GM19193 (cell line): ENCODE results near the gene MAGEB4.

Source experiments
- POLR2A ChIP-seq: IDR thresholded peaks from 4 replicates; pipeline ENCODE4 v1.6.1; 2011; ENCODE audit not compliant: insufficient read depth, insufficient read length; ENCODE audit errors: extremely low read depth

The MAGEB4 gene, protein sequence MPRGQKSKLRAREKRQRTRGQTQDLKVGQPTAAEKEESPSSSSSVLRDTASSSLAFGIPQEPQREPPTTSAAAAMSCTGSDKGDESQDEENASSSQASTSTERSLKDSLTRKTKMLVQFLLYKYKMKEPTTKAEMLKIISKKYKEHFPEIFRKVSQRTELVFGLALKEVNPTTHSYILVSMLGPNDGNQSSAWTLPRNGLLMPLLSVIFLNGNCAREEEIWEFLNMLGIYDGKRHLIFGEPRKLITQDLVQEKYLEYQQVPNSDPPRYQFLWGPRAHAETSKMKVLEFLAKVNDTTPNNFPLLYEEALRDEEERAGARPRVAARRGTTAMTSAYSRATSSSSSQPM

DNA sequence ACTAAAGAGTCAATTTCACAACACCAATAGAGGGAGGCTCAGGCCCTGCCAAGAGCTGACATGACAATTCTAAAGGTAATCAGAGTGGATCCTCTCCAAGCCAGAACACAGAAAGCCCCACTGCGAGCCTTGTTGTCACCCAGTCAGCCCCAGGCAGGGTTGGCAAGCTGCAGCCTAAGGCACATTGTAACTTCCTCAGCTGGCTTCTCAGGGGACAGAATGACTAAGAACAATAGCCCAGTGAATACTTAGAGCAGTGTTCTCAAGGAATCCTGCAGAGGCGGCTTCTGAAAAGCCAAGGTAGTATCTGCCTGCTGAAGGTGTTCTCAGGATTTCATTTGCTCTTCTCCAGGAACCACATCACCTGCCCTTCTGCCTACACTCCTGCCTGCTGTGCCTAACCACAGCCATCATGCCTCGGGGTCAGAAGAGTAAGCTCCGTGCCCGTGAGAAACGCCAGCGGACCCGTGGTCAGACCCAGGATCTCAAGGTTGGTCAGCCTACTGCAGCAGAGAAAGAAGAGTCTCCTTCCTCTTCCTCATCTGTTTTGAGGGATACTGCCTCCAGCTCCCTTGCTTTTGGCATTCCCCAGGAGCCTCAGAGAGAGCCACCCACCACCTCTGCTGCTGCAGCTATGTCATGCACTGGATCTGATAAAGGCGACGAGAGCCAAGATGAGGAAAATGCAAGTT is at the start of gene MAGEB4:
MAGEB4 (plus strand) TSS at position 277 of the 692 bp plus-strand sequence; CDS start at position 413, 136 bp downstream.
- TF ChIP-seq POLR2A: no peak

DNA sequence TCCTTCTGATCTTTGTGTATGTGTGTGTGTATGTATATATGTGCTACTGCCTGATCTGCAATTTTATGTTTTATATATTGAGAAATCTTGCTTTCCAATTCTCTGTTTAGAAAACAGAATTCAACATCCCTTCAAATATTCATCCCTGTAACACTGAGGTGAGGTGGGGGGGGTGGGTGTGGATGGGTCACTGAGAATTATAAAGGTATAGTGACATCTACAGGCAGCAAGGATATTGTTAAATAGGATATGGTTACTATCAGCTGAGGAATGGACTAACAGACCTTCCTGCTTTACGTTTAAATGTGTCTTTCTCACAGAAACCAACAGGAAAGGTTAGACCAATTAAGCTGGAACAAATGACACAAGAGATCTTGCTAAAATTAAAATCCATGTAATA is 45.5 kb upstream of the MAGEB4 start:
- no peak for TF ChIP-seq POLR2A

DNA sequence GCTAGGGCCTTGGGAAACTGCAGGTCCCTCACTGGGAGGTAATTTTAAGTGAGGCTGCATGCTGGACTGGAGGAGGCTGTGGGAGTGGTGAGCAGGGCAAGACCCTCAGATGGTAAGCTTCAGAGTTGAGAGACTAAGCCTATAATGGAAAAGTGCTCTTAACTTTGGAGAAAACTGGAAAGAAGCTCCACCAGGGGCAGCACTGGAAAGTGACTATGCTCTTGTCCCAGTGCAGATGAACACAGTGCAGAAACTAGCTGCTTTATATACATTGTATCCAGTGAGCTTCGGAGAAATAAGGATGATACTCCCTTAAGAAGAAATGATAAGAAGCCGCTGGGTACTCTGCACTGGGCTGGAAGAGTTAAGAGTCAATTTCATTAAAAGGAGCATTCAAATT is 29.6 kb upstream of the MAGEB4 start:
- no peak for TF ChIP-seq POLR2A

DNA sequence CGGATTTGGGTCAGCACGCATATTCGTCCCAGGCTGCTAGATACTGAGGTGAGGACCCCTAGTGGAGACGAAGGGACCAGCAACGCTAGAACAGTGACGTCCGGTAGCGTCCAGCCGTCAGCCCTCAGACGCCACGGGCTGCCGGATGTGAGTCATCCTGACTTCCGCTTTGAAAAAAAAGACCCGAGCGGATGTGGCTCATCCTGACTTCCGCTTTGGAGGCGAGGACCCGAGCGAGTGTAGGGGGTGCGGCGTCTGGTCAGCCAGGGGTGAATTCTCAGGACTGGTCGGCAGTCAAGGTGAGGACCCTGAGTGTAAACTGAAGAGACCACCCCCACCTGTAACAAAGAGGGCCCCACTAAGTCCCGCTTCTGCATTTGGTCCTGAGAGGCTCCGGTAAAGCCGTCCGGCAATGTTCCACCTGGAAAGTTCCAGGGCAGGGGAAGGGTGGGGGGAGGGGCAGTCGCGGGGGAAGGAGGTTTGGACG is 26.4 kb upstream of the MAGEB4 start, which contains the start of gene MAGEB2:
MAGEB2 (plus strand) TSS at position 207 of the 487 bp plus-strand sequence. CDS start 3,018 bp downstream, outside the sequence.
- TF ChIP-seq POLR2A: no peak

DNA sequence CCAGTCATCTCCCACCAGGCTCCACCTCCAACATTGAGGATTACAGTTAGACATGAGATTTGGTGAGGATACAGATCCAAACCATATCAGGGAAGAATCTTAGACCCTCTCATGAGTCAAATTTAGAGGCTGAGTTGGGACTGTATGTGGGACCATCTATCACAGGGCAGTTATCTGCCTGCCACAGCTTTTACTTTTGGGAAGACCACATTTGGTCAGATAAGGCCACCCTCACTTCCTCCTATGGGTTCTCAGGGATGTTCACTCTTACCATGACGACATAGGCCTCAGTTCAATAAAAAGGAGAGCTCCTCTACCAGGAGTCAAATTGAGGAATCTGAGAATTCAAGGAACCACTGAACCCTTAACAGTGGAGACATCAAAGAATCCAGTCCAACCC is 24.3 kb upstream of the MAGEB4 start:
- TF ChIP-seq POLR2A: no peak

DNA sequence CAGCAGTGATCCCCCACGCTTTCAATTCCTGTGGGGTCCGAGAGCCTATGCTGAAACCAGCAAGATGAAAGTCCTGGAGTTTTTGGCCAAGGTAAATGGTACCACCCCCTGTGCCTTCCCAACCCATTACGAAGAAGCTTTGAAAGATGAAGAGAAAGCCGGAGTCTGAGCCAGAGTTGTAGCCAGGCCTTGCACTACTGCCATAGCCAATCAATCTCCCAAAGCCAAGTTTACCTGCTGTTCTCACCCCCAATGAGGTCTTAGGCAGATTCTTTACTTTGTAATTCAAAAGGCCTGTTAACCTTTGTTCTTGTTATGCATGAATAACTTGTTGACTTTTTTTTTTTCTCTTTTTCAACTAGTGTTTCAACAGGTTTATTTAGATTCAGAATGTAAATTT is 22.4 kb upstream of the MAGEB4 start:
- no peak for TF ChIP-seq POLR2A

DNA sequence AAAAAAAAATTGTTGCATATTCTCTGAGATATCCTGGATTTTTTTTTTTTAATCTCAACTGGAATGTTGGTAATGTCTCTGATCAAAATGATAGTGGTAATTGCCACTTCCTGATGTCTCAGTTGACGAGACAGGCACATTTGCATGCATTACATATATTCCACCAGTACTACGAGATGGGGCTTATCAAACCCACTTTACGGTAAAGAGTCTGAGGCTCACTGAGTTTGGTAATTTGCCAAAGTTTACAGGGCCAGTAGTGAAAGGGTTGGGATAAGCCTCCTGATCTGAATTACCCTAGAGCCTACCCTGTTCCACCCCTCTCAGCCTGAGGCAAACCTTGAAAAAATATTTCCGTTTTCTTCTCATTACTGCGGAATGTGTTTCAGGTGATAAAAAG is 21.1 kb upstream of the MAGEB4 start:
- TF ChIP-seq POLR2A: no peak

DNA sequence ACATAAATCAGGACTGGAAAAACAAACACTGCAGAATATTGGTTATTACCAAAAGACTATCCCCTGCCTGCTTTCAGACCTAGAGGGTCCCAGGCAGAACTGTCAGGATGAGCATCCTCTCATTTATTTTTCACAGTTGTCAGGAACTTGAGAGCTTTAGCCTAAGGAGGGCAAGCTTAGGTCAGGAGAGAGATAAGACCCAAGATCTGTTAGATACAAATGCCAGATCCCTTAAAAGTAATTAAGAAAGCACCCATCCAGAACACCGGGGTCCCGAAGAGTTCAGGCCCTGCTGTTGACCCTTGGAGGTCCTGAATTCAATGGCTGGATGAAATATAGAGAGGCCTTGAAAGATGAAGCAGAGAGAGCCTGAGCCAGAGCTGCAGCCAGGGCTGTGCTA is 17.3 kb upstream of the MAGEB4 start:
- TF ChIP-seq POLR2A: no peak

DNA sequence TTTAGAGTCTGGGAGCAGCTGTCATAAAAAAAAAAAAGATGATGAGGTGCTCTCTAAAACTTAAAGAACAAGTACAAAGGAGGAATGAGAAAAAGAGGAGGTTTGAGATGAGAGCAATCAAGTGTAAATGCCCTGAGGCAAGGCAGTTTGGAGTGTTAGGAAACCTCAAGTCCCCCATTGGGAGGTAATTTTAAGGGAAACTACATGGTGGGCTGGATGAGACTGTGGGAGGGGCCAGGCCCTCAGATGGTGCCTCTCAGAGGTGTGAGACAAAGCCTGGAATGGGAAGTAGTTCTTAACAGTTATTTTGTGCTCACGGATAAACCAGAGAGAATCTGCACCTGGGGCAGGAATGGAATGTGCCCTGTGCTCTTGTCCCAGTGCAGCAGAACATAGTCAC is 13.3 kb upstream of the MAGEB4 start:
- TF ChIP-seq POLR2A: no peak

DNA sequence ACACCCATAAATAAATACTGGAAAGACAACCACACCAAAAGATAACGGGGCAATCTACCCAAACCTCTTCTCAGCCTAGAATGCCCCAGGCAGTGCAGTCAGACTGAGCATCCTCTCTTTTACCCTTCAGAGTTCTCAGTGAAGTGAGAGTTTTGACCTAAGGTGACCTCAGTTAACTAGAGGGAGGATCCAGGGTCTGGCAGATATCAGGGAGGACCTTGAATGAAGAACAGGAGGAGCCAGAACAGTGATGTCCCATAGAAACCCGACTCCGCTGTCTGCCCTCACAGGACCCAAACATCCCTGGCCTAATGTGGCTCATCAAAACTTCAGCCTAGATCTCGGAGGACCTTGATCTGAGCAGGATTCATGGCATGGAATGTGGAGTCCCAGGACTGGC is 11.4 kb upstream of the MAGEB4 start, which contains the start of gene MAGEB3:
MAGEB3 (plus strand) TSS at position 263 of the 400 bp plus-strand sequence. CDS start 5,268 bp downstream, outside the sequence.
- no peak for TF ChIP-seq POLR2A

DNA sequence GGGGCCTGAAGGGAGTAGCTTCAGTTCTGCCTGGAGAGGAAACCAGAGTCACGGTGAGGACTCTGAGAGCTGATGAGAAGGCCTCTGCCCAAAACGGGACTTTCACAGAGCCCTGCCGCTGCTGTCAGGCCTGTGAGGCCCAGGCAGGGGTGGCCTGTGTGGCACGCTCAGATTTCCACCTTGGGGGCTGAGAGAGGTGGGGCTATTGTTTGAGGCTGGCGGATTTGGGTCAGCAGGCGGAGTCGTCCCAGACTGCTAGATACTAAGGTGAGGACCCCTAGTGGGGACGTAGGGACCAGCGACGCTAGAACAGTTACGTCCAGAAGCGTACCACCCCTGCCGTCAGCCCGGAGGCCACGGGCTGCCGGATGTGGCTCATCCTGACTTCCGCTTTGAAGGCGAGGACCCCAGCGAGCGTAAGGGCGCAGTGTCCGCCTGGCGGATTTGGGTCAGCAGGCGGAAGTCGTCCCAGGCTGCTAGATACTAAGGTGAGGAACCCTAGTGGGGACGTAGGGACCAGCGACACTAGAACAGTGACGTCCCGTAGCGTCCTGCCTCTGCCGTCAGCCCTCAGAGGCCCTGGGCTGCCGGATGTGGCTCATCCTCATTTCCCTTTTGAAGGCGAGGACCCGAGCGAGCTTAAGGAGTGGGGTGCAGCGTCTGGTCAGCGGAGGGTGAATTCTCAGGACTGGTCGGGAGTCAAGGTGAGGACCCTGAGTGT is 5.1 kb downstream of the MAGEB4 start, which contains the start of gene MAGEB1:
MAGEB1 (plus strand) TSS at position 378 of the 721 bp plus-strand sequence. CDS start 3,348 bp downstream, outside the sequence.
- no peak for TF ChIP-seq POLR2A

DNA sequence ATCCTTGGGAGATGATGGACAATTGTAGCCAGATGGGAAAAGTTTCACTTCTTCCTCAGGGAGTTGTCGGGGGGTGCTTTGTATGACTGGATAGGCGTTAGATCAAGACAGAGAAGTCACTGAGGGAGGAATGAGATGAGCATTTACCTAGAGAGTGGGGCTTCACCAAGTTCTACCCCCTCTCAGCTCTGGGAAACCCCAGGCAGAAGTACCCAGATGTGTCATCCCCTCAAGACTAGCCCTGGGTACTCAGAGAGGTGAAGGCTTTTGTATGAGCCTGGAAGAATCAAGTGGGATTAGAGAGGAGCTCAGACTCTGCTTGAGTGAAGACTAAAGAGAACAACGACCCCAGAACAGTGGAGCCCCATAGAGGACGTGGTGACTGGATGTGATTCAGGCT is 7.1 kb downstream of the MAGEB4 start:
- no peak for TF ChIP-seq POLR2A

DNA sequence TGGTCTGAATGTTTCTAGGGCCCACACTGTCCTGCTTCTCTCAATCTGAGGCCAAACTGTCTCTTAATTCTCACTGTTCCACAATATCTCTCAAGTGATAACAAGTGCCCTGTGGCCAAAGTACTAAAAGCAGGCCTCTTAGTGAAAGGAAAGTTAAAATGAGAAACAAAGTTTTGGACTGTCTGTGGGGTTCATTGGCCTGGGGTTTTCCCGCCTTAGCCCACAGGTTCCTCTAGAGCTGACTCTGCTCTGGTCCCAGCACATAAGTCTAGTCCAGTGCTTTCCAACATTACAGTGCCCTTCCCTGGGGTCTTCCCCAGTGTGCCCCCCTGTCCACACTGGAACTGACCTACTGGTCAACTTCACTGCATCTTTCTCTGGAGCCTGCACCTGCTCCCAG is 11.5 kb downstream of the MAGEB4 start:
- TF ChIP-seq POLR2A: no peak

DNA sequence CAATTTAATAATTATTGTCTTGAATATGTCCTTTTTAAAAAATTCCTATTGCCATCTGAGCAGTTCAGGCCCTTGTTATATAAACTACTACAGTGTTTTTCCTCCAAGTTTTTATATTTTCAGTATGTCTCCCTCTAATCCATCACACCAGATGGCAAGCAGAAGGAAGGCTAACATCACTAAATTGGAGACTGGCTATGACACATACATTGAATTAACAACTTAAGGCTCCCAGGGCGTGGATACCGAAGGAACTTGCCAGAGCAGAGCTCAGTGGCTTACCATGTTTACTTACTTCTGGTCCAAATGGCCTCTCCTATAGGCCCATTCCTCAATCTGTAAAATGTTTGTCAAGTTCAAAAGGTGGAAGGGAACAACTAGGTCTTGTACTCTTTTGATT is 18.1 kb downstream of the MAGEB4 start:
- TF ChIP-seq POLR2A: no peak

DNA sequence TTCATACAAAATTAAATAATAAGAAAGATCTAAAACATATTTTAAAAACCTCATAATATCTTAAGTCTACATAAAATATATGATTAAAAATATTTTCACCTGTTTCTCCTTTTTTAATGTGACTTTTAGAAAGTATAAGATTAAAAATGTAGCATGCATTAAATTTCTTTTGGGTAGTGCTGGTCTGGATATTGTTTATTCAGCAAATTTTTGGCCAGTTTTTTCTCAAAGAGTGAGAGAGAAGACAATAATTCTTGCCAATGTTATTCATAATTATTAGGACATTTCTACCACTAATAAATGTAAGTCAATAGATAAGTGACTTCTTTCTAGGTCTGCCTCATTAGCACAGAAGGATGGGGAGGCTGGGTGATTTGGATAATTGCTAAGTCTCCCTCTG is 19.2 kb downstream of the MAGEB4 start:
- no peak for TF ChIP-seq POLR2A
